ENCODE data around the gene EPB41L4A.

DNA sequence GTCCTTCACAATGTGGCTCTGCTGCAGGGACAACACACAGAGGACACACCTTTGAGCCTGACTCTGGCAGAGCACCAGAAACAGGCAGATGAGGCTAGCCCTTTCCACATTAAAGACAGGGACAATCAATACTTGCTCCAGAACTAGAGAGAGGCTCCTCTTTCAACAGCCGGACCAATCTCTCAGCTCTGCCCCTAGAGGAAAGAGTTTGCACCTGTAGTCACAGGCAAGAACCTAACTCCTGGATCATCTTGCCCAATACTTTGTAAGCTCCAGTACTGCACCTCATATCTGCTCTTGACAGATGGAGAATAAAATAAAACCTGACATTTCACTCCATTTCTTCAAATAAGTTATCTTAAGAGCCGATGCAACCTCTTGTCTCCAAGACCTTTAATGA, 52.1 kb downstream of the EPB41L4A start:
- TF ChIP-seq, protein P1, sequence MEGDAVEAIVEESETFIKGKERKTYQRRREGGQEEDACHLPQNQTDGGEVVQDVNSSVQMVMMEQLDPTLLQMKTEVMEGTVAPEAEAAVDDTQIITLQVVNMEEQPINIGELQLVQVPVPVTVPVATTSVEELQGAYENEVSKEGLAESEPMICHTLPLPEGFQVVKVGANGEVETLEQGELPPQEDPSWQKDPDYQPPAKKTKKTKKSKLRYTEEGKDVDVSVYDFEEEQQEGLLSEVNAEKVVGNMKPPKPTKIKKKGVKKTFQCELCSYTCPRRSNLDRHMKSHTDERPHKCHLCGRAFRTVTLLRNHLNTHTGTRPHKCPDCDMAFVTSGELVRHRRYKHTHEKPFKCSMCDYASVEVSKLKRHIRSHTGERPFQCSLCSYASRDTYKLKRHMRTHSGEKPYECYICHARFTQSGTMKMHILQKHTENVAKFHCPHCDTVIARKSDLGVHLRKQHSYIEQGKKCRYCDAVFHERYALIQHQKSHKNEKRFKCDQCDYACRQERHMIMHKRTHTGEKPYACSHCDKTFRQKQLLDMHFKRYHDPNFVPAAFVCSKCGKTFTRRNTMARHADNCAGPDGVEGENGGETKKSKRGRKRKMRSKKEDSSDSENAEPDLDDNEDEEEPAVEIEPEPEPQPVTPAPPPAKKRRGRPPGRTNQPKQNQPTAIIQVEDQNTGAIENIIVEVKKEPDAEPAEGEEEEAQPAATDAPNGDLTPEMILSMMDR (IDR thresholded peaks at IDR 0.05) = no peak
- no peak for TF ChIP-seq POLR2A (IDR thresholded peaks at IDR 0.05)

Data from lower leg skin (tissue), 3 donors.